DMS153 treated with DMSO at 0.1 percent for 48 hours (cell line): ENCODE results near the gene NUDT6.

Experiments
- DNase-seq: peaks from one replicate; lab custom pipeline; 2025; ENCODE audit not compliant: unreplicated experiment; lab: John Stamatoyannopoulos, UW

NUDT6 gene

GRCh38 chr4:122914292-122914904 is 8.0 kb downstream of the NUDT6 start:
- DNase-seq, result peak; percentile 14

GRCh38 chr4:122912810-122913575 is 9.4 kb downstream of the NUDT6 start:
- no peak for DNase-seq

- DNase-seq, result no peak
Measured at GRCh38 chr4:122911588-122911987, 10.8 kb downstream of the NUDT6 start.

- DNase-seq, result no peak
Measured at GRCh38 chr4:122909683-122910082, 12.7 kb downstream of the NUDT6 start.

- DNase-seq, result no peak
Measured at GRCh38 chr4:122908223-122908622, 14.2 kb downstream of the NUDT6 start.

- DNase-seq, result no peak
Measured at GRCh38 chr4:122906859-122907305, 15.5 kb downstream of the NUDT6 start.

- no peak for DNase-seq
Measured at GRCh38 chr4:122903766-122904288, 18.6 kb downstream of the NUDT6 start.

- DNase-seq, result no peak
Measured at GRCh38 chr4:122901247-122902010, 21.0 kb downstream of the NUDT6 start.

- DNase-seq, result no peak
Measured at GRCh38 chr4:122900314-122900713, 22.1 kb downstream of the NUDT6 start.

- DNase-seq, result no peak
Measured at GRCh38 chr4:122899682-122900081, 22.7 kb downstream of the NUDT6 start.

- DNase-seq, result no peak
Measured at GRCh38 chr4:122898370-122899150, 23.8 kb downstream of the NUDT6 start.

GRCh38 chr4:122896270-122896669 is 26.1 kb downstream of the NUDT6 start:
- no peak for DNase-seq

GRCh38 chr4:122895336-122895995 is 26.9 kb downstream of the NUDT6 start:
- no peak for DNase-seq

- no peak for DNase-seq
Measured at GRCh38 chr4:122894827-122895226, 27.6 kb downstream of the NUDT6 start.

- no peak for DNase-seq
Measured at GRCh38 chr4:122890147-122890795, 32.1 kb downstream of the NUDT6 start.

- DNase-seq, result no peak
Measured at GRCh38 chr4:122889726-122890125, 32.7 kb downstream of the NUDT6 start.

- no peak for DNase-seq
Measured at GRCh38 chr4:122884499-122884898, 37.9 kb downstream of the NUDT6 start.

- DNase-seq, result no peak
Measured at GRCh38 chr4:122882857-122883735, 39.3 kb downstream of the NUDT6 start.

GRCh38 chr4:122879001-122879400 is 43.4 kb downstream of the NUDT6 start:
- DNase-seq, result no peak
